Adrenal gland (tissue), 12 donors: ENCODE data around the gene HTR5A. TPM values are rescaled to one million over a fixed set of nuclear protein-coding genes. Genes with fewer than 3 reads are reported as not detected.

Source experiments
- DNase-seq, 7 donors: peaks; one replicate each; pipeline ENCODE4 v3.0.0-alpha.2; 2019 to 2020
- H3K27ac ChIP-seq, 5 donors: fragments of 200-600 bp; sonication (generic) in 4 of 5; 1 replicate in 3 of 5; 2 replicates in 2 of 5; pipeline versions ENCODE4 v1.5.1 to v1.8.0; 2016 to 2020; ENCODE audit warnings: mild to moderate bottlenecking in 1 of 5
- H3K27me3 ChIP-seq: fragments of 200-600 bp; 2 replicates; pipeline ENCODE4 v1.8.0; 2021
- H3K36me3 ChIP-seq, 2 donors: fragments of 200-600 bp; replicated peaks in 1 of 2; 1 replicate in 1 of 2; 2 replicates in 1 of 2; pipeline versions ENCODE4 v1.5.1 to v1.8.0; 2018 to 2022
- H3K4me1 ChIP-seq, 2 donors: fragments of 200-600 bp; replicated peaks in 1 of 2; 1 replicate in 1 of 2; 2 replicates in 1 of 2; pipeline versions ENCODE4 v1.5.1 to v1.8.0; 2018 to 2021
- H3K4me3 ChIP-seq, 4 donors: fragments of 200-600 bp; sonication (generic) in 3 of 4; one replicate each; pipeline ENCODE4 v1.5.1; 2016 to 2018
- H3K9me3 ChIP-seq, 3 donors: fragments of 200-600 bp; sonication (generic) in 1 of 3; replicated peaks in 1 of 3; 1 replicate in 2 of 3; 2 replicates in 1 of 3; pipeline versions ENCODE4 v1.5.1 to v1.8.0; 2016 to 2021
- CTCF ChIP-seq, 6 experiments: fragments of 450-650 bp in 4 of 6; fragments of 200-600 bp in 2 of 6; sonication (generic) in 1 of 6; IDR thresholded peaks; 1 replicate in 5 of 6; 2 replicates in 1 of 6; pipeline versions ENCODE4 v1.5.1 to v1.8.0; 2016 to 2021; ENCODE audit warnings: antibody characterized with exemption in 6 of 6, mild to moderate bottlenecking in 2 of 6, moderate library complexity in 1 of 6
- POLR2A ChIP-seq, 2 donors: fragments of 450-650 bp; IDR thresholded peaks; one replicate each; pipeline ENCODE4 v1.6.1; 2017; ENCODE audit warnings: antibody characterized with exemption in 2 of 2, mild to moderate bottlenecking in 2 of 2, moderate library complexity in 1 of 2
- WGBS, 4 donors: extraction: QIAGEN DNeasy Blood & Tissue Kit in 2 of 4; methylation state at CpG; one replicate each; pipeline versions ENCODE4 v1.1.5 to v1.1.7; 2013 to 2017; 5-methylcytosine and 5-hydroxymethylcytosine counted together
- intact Hi-C, 2 donors: fragments of 100-400 bp; cut with DNase I; formaldehyde crosslinking; loops; one replicate each; pipeline versions ENCODE4 v1.14.1 to v1.15.0; 2022 to 2023
- polyA plus RNA-seq, 3 donors: library from polyadenylated mRNA; stranded (reverse); fragments of 200-250 nt in 2 of 3; fragments of 350-450 nt in 1 of 3; fragmentation: Illumina TruSeq in 1 of 3; extraction: RNeasy Lipid Tissue Mini Kit (QIAGEN cat#74804) in 1 of 3; gene quantifications; one replicate each; pipeline ENCODE4 v1.2.3, GENCODE V29; 2013 to 2014
- total RNA-seq, 9 donors: library from RNA; depleted of rRNA in 4 of 9; stranded (reverse); fragments of >200 nt in 4 of 9; fragments of 120-200 nt in 1 of 9; fragmentation: NEBNext Ultra II Directional in 1 of 9; extraction: Animal tissue kit (Norgen Biotek cat#: 25700) in 1 of 9; gene quantifications; one replicate each; pipeline versions ENCODE4 v1.1.0 to v1.2.4, GENCODE V29; 2013 to 2023
- donor health status: healthy with polysubstance abuse.
- donor health status: Bipolar disorder and iron deficiency.
- donor health status: DM: yes; HTN: yes; CAD: no.
- donor health status: DM: no; HTN: no; CAD: no.
- donor health status: DM: no; HTN: no; CAD: no.
- donor health status: DM: yes; HTN: yes; CAD: no.

HTR5A gene
- total and polyA plus RNA-seq, 12 donors, result not detected

DNA sequence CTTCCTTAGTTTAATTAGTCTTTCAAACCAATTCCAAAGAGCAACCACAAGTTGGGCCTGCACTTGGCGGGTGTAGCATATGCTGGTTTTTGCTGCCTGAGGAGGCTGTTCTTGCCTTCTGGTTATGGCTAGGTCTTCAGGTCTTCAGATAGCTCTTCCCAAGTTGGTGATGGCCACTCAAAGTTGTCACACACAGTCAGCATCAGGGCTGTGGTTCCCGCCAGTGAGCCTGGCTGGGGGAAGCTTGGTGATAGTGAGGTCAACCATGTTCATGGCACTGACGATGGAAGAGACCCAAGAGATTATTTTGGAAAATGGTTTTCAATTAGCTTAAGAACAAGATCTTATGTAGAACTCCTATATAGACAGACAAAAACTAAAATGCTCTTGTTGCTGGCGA, 18.8 kb upstream of the HTR5A start:
- no peak for TF ChIP-seq CTCF (IDR thresholded peaks at IDR 0.05)
- no peak for TF ChIP-seq POLR2A (IDR thresholded peaks at IDR 0.05)
- Histone ChIP-seq H3K4me1 (no peaks in the 10 kb centered on the region), H3K36me3 (no peaks in the 10 kb centered on the region), H3K9me3 (no peaks in the 10 kb centered on the region), H3K27ac (no peak overlapping the region), H3K4me3 (no peak overlapping the region), H3K27me3 (no peaks in the 10 kb centered on the region)
- intact Hi-C loops, result no loop called here
- WGBS, 4 donors, result 77 to 94% (median 87%) methylated on average over 4 of the region's 4 CpGs
- DNase-seq, result no peak

DNA sequence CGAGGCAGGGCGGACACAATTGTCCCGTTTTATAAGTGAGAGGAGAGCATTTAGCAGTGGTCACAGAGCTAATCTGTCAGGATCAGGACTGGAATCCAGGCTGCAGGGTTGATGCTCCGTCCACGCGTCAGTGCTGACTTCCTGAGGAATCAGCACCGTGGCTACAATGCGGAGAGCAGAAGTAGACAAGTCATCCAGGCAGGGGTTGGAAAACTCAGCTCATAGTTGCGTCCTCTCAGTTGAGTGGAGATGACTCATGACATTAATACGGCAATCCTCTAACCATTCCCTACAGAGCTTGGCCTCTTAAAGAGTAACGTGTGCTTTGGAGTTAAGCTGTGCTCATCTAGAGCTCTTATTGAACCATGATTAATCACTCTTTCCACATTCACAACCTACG, 17.1 kb upstream of the HTR5A start:
- 67 to 75% (median 73%) methylated on average over 9 to 12 of the region's 12 CpGs for WGBS, 4 donors
- no peak overlapping the region for H3K4me3 ChIP-seq
- intact Hi-C loops, result no loop called here

DNA sequence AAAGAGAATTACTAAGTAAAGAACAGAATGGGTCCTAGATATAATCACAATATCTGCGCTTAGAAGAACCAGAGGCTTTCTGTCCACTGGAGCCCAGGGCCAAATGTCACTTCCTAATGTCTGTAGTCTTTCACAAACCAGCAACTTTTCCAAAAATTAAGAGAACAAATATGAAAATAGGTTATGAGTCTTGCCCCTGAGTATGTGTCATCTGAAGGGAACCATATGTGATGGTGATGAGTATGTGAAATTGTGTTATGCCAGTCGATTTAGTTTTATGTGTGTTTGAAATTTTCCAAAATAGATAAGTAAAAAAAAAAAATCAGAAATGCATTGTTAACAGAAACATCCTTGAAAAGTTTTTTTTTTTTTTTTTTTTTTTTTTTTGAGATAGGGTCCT, 15.4 kb upstream of the HTR5A start:
- DNase-seq, result no peak
- Histone ChIP-seq H3K4me3 (no peak overlapping the region), H3K27me3 (no peaks in the 10 kb centered on the region), H3K4me1 (no peaks in the 10 kb centered on the region), H3K36me3 (no peaks in the 10 kb centered on the region), H3K9me3 (no peaks in the 10 kb centered on the region), H3K27ac (no peak overlapping the region)
- 52 to 88% (median 83%) methylated on average over 2 of the region's 2 CpGs for WGBS, 4 donors
- intact Hi-C loops, result no loop called here
- TF ChIP-seq CTCF (IDR thresholded peaks at IDR 0.05), result no peak
- TF ChIP-seq POLR2A (IDR thresholded peaks at IDR 0.05), result no peak

More for the DNA sequence above, 17.1 kb upstream of the HTR5A start:
- DNase-seq, result no peak
- H3K4me1 ChIP-seq, result no peaks in the 10 kb centered on the region
- no peak overlapping the region for H3K27ac ChIP-seq
- TF ChIP-seq POLR2A (IDR thresholded peaks at IDR 0.05) (no peak), CTCF (IDR thresholded peaks at IDR 0.05) (no peak)
- H3K27me3 ChIP-seq, result no peaks in the 10 kb centered on the region
- no peaks in the 10 kb centered on the region for H3K36me3 ChIP-seq
- H3K9me3 ChIP-seq, result no peaks in the 10 kb centered on the region

DNA sequence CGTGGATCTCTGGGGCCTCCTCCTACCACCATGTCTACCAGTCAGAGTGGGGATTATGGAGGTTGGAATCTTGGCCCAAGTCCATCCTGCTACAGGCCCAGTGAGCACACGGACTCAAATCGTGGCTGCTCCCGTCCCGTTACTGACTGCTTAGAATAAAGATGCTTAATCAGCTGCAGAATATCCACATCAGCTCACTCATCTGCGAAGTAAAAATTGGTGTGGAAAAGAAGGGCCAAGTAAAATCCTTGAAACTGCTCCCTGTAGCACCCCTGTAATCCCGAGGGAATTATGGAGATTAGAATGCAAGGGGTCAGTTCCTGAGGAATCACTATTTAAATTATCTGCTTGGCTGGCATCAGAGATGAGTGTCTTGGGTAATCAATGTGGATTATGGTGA, 13.0 kb upstream of the HTR5A start:
- intact Hi-C loops, result no loop called here

More for the DNA sequence above, 13.0 kb upstream of the HTR5A start:
- Histone ChIP-seq H3K27me3 (no peaks in the 10 kb centered on the region), H3K4me1 (no peaks in the 10 kb centered on the region), H3K27ac (no peak overlapping the region), H3K9me3 (no peaks in the 10 kb centered on the region), H3K4me3 (no peak overlapping the region), H3K36me3 (no peaks in the 10 kb centered on the region)
- no peak for TF ChIP-seq CTCF (IDR thresholded peaks at IDR 0.05)
- no peak for TF ChIP-seq POLR2A (IDR thresholded peaks at IDR 0.05)
- WGBS, 4 donors, result 63 to 80% (median 71%) methylated on average over 7 of the region's 7 CpGs
- no peak for DNase-seq
